HCT116 (cell line): ENCODE results near the gene MZT2B. TPM values are rescaled to one million over a fixed set of nuclear protein-coding genes. Genes with fewer than 3 reads are reported as not detected.
"Not testable (repeated sequence)": the region's sequence is repeated elsewhere in the genome, so short reads cannot be mapped to it uniquely, and the experiment has no call there.

Experiments
- ATAC-seq: fragments of 200-7000 bp; cut with Tn5 transposase; 2 replicates; pipeline ENCODE4 v1.9.1; 2020; ENCODE audit warnings: mild to moderate bottlenecking, moderate library complexity
- BruUV-seq: library from RNA; stranded (reverse); fragments of 400-500 nt; replicated peaks from 2 replicates; lab custom pipeline; 2021; lab: Mats Ljungman, UMichigan
- CTCF ChIA-PET: fragments of 300-600 bp; sonication (Branson Sonifier 250); formaldehyde crosslinking; loops from one replicate; lab custom pipeline; 2021; ENCODE audit warnings: antibody characterized with exemption; lab: Charles Lee
- POLR2A ChIA-PET: fragments of 300-600, 350-600 bp; sonication (Branson Sonifier 250); formaldehyde crosslinking; loops from one replicate; lab custom pipeline; 2021; ENCODE audit warnings: antibody characterized with exemption; lab: Charles Lee
- RAD21 ChIA-PET, 2 experiments: fragments of 300-600 bp; sonication (Branson Sonifier 250); formaldehyde crosslinking; loops; one replicate each; lab custom pipeline; 2023; ENCODE audit warnings: low total read pairs in 2 of 2; ENCODE audit not compliant: uncharacterized antibody in 2 of 2, unreplicated experiment in 2 of 2, low non-redundant PET in 1 of 2; lab: Charles Lee
- DNase-seq: peaks from one replicate; pipeline ENCODE4 v3.0.0-alpha.2; 2010; ENCODE audit warnings: low read depth, low spot score
- H2AFZ ChIP-seq: fragments of 200-600 bp; shearing (Covaris generic), sonication (generic); 2 replicates; pipeline ENCODE4 v1.6.1; 2017; ENCODE audit warnings: low read depth, mixed run types, mixed read lengths, antibody characterized with exemption, low read length; ENCODE audit not compliant: poor library complexity, severe bottlenecking
- H3K27ac ChIP-seq: 2 replicates; pipeline ENCODE4 v1.5.1; 2012; ENCODE audit warnings: low read depth, low read length
- H3K27me3 ChIP-seq: fragments of 200-600 bp; sonication (generic); 2 replicates; pipeline ENCODE4 v1.6.1; 2016; ENCODE audit warnings: mixed run types, low read length, mixed read lengths; ENCODE audit not compliant: insufficient read depth
- H3K36me3 ChIP-seq, 2 experiments: fragments of 200-500 bp in 1 of 2; fragments of 200-600 bp in 1 of 2; sonication (Bioruptor generic) in 1 of 2; sonication (generic) in 1 of 2; 2 replicates each; pipeline versions ENCODE4 v1.5.1 to v1.6.1; 2014 to 2016; ENCODE audit warnings: low read length in 2 of 2, inconsistent platforms in 1 of 2, mixed read lengths in 1 of 2, mixed run types in 1 of 2; ENCODE audit not compliant: insufficient read depth in 2 of 2, control insufficient read depth in 1 of 2
- H3K4me1 ChIP-seq, 2 experiments: fragments of 200-600 bp in 1 of 2; sonication (generic) in 1 of 2; 2 replicates each; pipeline versions ENCODE4 v1.5.1 to v1.6.1; 2012 to 2017; ENCODE audit warnings: low read length in 2 of 2, inconsistent platforms in 1 of 2, mild to moderate bottlenecking in 1 of 2, mixed read lengths in 1 of 2, mixed run types in 1 of 2, moderate library complexity in 1 of 2; ENCODE audit not compliant: insufficient read depth in 2 of 2, control insufficient read depth in 1 of 2
- H3K4me2 ChIP-seq: fragments of 200-600 bp; sonication (generic); 2 replicates; pipeline ENCODE4 v1.6.1; 2017; ENCODE audit warnings: mixed run types, low read length, mixed read lengths
- H3K4me3 ChIP-seq, 2 experiments: fragments of 200-600 bp in 1 of 2; sonication (generic) in 1 of 2; replicated peaks in 1 of 2; 2 replicates each; pipeline ENCODE4 v1.5.1; 2011 to 2016; ENCODE audit warnings: low read length in 2 of 2, control low read depth in 1 of 2, low read depth in 1 of 2, mild to moderate bottlenecking in 1 of 2, mixed read lengths in 1 of 2, mixed run types in 1 of 2
- H3K79me2 ChIP-seq: fragments of 200-600 bp; sonication (generic); 2 replicates; pipeline ENCODE4 v1.6.1; 2017; ENCODE audit warnings: mild to moderate bottlenecking, mixed run types, low read length, moderate library complexity, mixed read lengths; ENCODE audit not compliant: insufficient read depth
- H3K9ac ChIP-seq: fragments of 200-600 bp; sonication (generic); 2 replicates; pipeline ENCODE4 v1.6.1; 2016; ENCODE audit warnings: low read length, mixed read lengths
- H3K9me2 ChIP-seq: fragments of 200-600 bp; sonication (generic), shearing (Covaris generic); 2 replicates; pipeline ENCODE4 v1.6.1; 2017; ENCODE audit warnings: mixed run types, mild to moderate bottlenecking, moderate library complexity; ENCODE audit not compliant: insufficient read depth
- H3K9me3 ChIP-seq, 2 experiments: fragments of 200-500 bp in 1 of 2; fragments of 200-600 bp in 1 of 2; sonication (Bioruptor generic) in 1 of 2; sonication (generic) in 1 of 2; 2 replicates each; pipeline ENCODE4 v1.6.1; 2014 to 2017; ENCODE audit warnings: low read length in 2 of 2, mixed read lengths in 2 of 2, inconsistent platforms in 1 of 2, low read depth in 1 of 2, mild to moderate bottlenecking in 1 of 2, mixed run types in 1 of 2, moderate library complexity in 1 of 2; ENCODE audit not compliant: control insufficient read depth in 1 of 2, insufficient read depth in 1 of 2
- H4K20me1 ChIP-seq: fragments of 200-600 bp; sonication (generic), shearing (Covaris generic); 2 replicates; pipeline ENCODE4 v1.6.1; 2017; ENCODE audit warnings: mixed run types, mild to moderate bottlenecking, moderate library complexity; ENCODE audit not compliant: insufficient read depth
- intact Hi-C: fragments of 100-400 bp; cut with micrococcal nuclease; formaldehyde crosslinking; loops from 2 replicates; pipeline ENCODE4 v1.10.0; 2022
- total RNA-seq: library from RNA; stranded (reverse); gene quantifications from one replicate; pipeline ENCODE4 v1.2.1, GENCODE V29; 2021; ENCODE audit not compliant: unreplicated experiment

MZT2B gene
- total RNA-seq, 1 experiment from 2014 or later = 334 TPM

- H3K27ac ChIP-seq, POLR2A ChIA-PET, intact Hi-C loops, H3K36me3 ChIP-seq, H3K27me3 ChIP-seq, BruUV-seq, H3K4me2 ChIP-seq, DNase-seq, H3K4me3 ChIP-seq, H3K9me2 ChIP-seq, H2AFZ ChIP-seq, H3K4me1 ChIP-seq, CTCF ChIA-PET, H3K9me3 ChIP-seq, RAD21 ChIA-PET, H3K79me2 ChIP-seq, ATAC-seq, H4K20me1 ChIP-seq, H3K9ac ChIP-seq: not testable (repeated sequence)
These were observed 40.3 kb upstream of the MZT2B start for GRCh38 chr2:130141645-130142370.

DNA sequence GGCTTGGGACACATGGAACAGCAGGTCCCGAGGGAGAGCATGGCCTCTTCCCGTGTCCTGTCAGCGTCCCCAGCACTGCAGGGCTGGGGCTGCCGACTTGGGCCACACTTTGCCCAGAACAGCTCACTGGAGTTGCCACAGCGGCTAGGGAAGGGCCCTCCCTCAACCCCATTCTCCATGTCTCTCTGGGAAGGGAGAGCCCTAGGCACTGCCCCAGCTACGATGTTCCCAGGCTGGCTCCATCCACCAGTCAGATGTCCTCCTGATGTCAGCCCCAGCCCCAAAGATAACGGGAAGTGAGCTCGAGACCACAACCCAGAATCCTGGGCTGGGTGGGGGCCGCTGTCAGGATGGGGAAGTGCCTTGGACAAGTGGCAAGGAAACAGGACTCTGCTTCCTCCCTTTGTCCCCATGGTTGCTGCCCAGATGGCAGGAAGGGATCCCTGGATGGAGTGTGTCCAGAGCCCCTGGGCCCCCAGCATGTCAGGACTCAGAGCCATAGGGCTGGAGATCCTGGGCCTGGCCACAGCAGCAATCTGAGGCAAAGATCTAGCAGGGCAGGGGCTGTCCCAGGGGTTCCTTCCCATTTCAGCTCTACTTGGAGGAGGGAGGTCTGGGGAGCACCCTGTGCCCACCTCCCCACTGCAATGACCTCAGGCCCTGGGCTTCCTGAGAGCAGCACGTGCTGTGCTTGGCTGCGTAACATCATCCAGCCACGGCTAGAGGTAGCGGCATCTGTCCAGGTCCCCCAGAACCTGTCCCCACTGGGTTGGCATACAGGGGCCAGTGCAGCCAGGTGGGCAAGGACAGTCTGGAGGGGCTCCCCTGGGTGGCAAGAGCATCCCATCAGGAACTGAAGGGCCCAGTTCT lies 39.4 kb upstream of the MZT2B start:
- ATAC-seq, RAD21 ChIA-PET, POLR2A ChIA-PET: not testable (repeated sequence)

GRCh38 chr2:130143266-130144039 lies 38.6 kb upstream of the MZT2B start:
- intact Hi-C loops, CTCF ChIA-PET, H3K9me3 ChIP-seq, H3K9me2 ChIP-seq, H3K9ac ChIP-seq, DNase-seq, H3K36me3 ChIP-seq, H2AFZ ChIP-seq, POLR2A ChIA-PET, ATAC-seq, BruUV-seq, H3K27ac ChIP-seq, H3K4me3 ChIP-seq, H4K20me1 ChIP-seq, H3K4me1 ChIP-seq, RAD21 ChIA-PET, H3K27me3 ChIP-seq, H3K79me2 ChIP-seq, H3K4me2 ChIP-seq: not testable (repeated sequence)

More for the DNA sequence above, 39.4 kb upstream of the MZT2B start:
- H3K4me3 ChIP-seq, H3K9me2 ChIP-seq, H3K4me2 ChIP-seq, H2AFZ ChIP-seq, DNase-seq, H3K9me3 ChIP-seq, H3K9ac ChIP-seq, H3K36me3 ChIP-seq, intact Hi-C loops, CTCF ChIA-PET, H3K79me2 ChIP-seq, BruUV-seq, H4K20me1 ChIP-seq, H3K27ac ChIP-seq, H3K27me3 ChIP-seq, H3K4me1 ChIP-seq: not testable (repeated sequence)
